ENCODE results near the gene NAALADL2.

NAALADL2 gene

GRCh38 chr3:175005881-175006280, 146.7 kb downstream of the NAALADL2 start:
- no peak overlapping the region for H3K9ac ChIP-seq
- H3K36me3 ChIP-seq (ENCODE audit: insufficient read depth) = no peaks in the 10 kb centered on the region
- no peak overlapping the region for H2AFZ ChIP-seq (ENCODE audit: low read depth)
- no peaks in the 10 kb centered on the region for H3K79me2 ChIP-seq (ENCODE audit: insufficient read depth, low read depth)
- no peak overlapping the region for H3K27ac ChIP-seq
- no peak for TF ChIP-seq CTCF (conservative IDR thresholded peaks at IDR 0.05; ENCODE audit: low read depth, low read length)
- no peak overlapping the region for H3K4me3 ChIP-seq (IDR thresholded peaks at IDR 0.05; ENCODE audit: insufficient read depth, low read depth, low read length)
- peaks cover 11% of the 10 kb centered on the region for H3K4me1 ChIP-seq (ENCODE audit: low read depth, poor library complexity, severe bottlenecking)
- no peak overlapping the region for H3K4me2 ChIP-seq
- H4K20me1 ChIP-seq (ENCODE audit: insufficient read depth) = no peaks in the 10 kb centered on the region
- no peaks in the 10 kb centered on the region for H3K27me3 ChIP-seq (ENCODE audit: insufficient read depth, low read depth)

GRCh38 chr3:175007306-175007705, 148.2 kb downstream of the NAALADL2 start:
- no peak overlapping the region for H3K4me2 ChIP-seq
- no peaks in the 10 kb centered on the region for H3K27me3 ChIP-seq (ENCODE audit: insufficient read depth, low read depth)
- no peak for TF ChIP-seq CTCF (conservative IDR thresholded peaks at IDR 0.05; ENCODE audit: low read depth, low read length)
- no peak overlapping the region for H3K9ac ChIP-seq
- no peaks in the 10 kb centered on the region for H3K36me3 ChIP-seq (ENCODE audit: insufficient read depth)
- no peaks in the 10 kb centered on the region for H4K20me1 ChIP-seq (ENCODE audit: insufficient read depth)
- peaks cover 11% of the 10 kb centered on the region for H3K4me1 ChIP-seq (ENCODE audit: low read depth, poor library complexity, severe bottlenecking)
- no peak overlapping the region for H3K4me3 ChIP-seq (IDR thresholded peaks at IDR 0.05; ENCODE audit: insufficient read depth, low read depth, low read length)
- H2AFZ ChIP-seq (ENCODE audit: low read depth) = no peak overlapping the region
- H3K79me2 ChIP-seq (ENCODE audit: insufficient read depth, low read depth) = no peaks in the 10 kb centered on the region
- no peak overlapping the region for H3K27ac ChIP-seq

- no peak overlapping the region for H3K4me2 ChIP-seq
- peaks cover 11% of the 10 kb centered on the region for H3K4me1 ChIP-seq (ENCODE audit: low read depth, poor library complexity, severe bottlenecking)
- H3K27ac ChIP-seq = no peak overlapping the region
- no peak overlapping the region for H2AFZ ChIP-seq (ENCODE audit: low read depth)
- H4K20me1 ChIP-seq (ENCODE audit: insufficient read depth) = no peaks in the 10 kb centered on the region
- TF ChIP-seq CTCF (conservative IDR thresholded peaks at IDR 0.05; ENCODE audit: low read depth, low read length) = no peak
- H3K27me3 ChIP-seq (ENCODE audit: insufficient read depth, low read depth) = no peaks in the 10 kb centered on the region
- no peak overlapping the region for H3K4me3 ChIP-seq (IDR thresholded peaks at IDR 0.05; ENCODE audit: insufficient read depth, low read depth, low read length)
- no peaks in the 10 kb centered on the region for H3K36me3 ChIP-seq (ENCODE audit: insufficient read depth)
- no peaks in the 10 kb centered on the region for H3K79me2 ChIP-seq (ENCODE audit: insufficient read depth, low read depth)
- H3K9ac ChIP-seq = no peak overlapping the region
These were observed 150.2 kb downstream of the NAALADL2 start for GRCh38 chr3:175009295-175009694.

- H3K4me1 ChIP-seq (ENCODE audit: low read depth, poor library complexity, severe bottlenecking) = no peaks in the 10 kb centered on the region
- TF ChIP-seq CTCF (conservative IDR thresholded peaks at IDR 0.05; ENCODE audit: low read depth, low read length) = no peak
- no peak overlapping the region for H3K9ac ChIP-seq
- no peak overlapping the region for H3K4me3 ChIP-seq (IDR thresholded peaks at IDR 0.05; ENCODE audit: insufficient read depth, low read depth, low read length)
- no peaks in the 10 kb centered on the region for H4K20me1 ChIP-seq (ENCODE audit: insufficient read depth)
- H3K36me3 ChIP-seq (ENCODE audit: insufficient read depth) = no peaks in the 10 kb centered on the region
- no peaks in the 10 kb centered on the region for H3K79me2 ChIP-seq (ENCODE audit: insufficient read depth, low read depth)
- H2AFZ ChIP-seq (ENCODE audit: low read depth) = no peak overlapping the region
- no peak overlapping the region for H3K4me2 ChIP-seq
- no peak overlapping the region for H3K27ac ChIP-seq
- no peaks in the 10 kb centered on the region for H3K27me3 ChIP-seq (ENCODE audit: insufficient read depth, low read depth)
These were observed 156.0 kb downstream of the NAALADL2 start for GRCh38 chr3:175015056-175015635.
